Measurements from ENCODE around the gene MBD3L2.
"Not testable (repeated sequence)": the region's sequence is repeated elsewhere in the genome, so short reads cannot be mapped to it uniquely, and the experiment has no call there.

The MBD3L2 gene

GRCh38 chr19:7049021-7049420 is at the start of gene MBD3L2:
TSS of gene MBD3L2 (plus strand) at chr19:7049321. CDS start at chr19:7049374, 53 bp downstream.
- DNase-seq: not testable (repeated sequence)

- no peak for DNase-seq
These were observed 49.2 kb upstream of the MBD3L2 start for GRCh38 chr19:6999933-7000332.

DNA sequence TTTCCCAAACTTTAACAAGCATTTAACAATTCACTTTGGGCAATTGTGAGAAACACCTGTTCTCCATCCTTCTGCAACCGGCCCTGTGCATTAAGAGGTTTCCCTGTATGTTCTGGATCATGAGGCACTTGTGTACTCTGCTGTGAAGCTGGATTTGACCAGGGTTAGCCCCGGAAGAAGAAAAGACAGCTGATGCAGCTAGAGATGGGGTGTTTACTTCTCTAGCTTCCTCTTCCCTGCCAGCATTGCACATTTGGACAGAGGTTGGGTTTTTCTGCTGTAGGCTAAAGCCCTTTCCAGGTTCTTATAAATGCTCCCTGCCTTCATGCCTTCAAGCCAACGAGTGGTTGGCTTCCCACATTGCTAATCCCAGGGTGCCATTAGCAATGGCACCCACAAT is 48.8 kb upstream of the MBD3L2 start:
- DNase-seq: no peak

DNA sequence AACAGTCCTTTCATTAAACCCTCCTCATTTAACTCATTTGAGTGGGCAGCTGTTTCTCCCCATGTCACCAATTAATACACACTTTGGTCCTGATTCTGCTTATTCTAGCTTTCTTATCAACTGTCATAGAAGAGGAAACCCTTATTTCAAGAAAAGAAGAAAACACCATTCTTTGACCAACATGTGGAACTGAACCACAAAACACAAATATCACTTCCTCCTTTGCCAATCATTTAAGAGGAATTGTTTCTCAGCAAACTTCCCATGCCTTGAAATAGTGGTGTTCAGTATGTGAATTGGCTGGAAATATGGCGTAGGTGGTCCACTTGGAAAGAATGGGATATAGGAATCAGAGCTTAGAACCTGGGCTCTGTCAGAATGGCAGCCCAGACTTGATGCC is 48.3 kb upstream of the MBD3L2 start:
- DNase-seq: no peak

DNA sequence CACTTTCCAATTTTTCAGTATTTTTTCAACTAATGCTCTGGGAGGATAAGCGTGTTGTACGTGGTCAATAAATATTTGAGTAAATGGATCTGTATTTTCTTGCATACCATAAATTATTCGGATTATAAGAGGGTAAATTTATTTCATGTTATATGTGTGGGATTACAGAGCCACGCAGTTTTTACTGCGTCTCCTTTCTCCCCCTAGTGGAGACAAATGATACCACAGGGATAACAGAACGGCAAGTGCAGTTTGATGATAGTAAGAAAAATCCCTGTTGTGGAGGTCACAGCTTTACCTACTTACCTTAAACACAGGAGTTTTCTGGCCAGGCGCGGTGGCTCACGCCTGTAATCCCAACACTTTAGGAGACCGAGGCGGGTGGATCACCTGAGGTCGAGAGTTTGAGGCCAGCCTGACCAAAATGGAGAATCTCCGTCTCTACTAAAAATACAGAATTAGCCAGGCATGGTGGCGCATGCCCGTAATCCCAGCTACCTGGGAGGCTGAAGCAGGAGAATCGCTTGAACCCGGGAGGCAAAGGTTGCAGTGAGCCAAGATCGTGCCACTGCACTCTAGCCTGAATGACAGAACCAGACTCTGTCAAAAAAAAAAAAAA is 44.7 kb upstream of the MBD3L2 start:
- DNase-seq: no peak

- no peak for DNase-seq
These were observed 42.9 kb upstream of the MBD3L2 start for GRCh38 chr19:7006135-7006704.

DNA sequence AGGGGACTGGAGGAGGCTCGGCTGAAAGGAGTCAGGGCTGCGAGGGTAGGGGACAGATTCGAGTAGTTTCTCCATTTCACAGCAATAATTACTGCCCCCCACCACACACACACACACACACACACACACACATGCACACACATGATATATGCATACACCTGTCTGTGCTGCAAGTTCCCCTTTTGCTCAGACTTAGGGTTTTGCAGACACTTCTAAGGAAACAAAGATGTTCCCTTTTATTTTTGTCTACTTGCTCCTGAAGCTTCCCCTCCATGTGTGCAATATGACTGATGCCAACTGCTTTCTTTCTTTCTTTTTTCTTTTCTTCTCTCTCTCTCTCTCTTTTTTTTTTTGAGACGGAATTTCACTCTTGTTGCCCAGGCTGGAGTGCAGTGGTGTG is 41.3 kb upstream of the MBD3L2 start:
- DNase-seq: no peak

GRCh38 chr19:7010722-7011593 is 38.2 kb upstream of the MBD3L2 start:
- DNase-seq: no peak

DNA sequence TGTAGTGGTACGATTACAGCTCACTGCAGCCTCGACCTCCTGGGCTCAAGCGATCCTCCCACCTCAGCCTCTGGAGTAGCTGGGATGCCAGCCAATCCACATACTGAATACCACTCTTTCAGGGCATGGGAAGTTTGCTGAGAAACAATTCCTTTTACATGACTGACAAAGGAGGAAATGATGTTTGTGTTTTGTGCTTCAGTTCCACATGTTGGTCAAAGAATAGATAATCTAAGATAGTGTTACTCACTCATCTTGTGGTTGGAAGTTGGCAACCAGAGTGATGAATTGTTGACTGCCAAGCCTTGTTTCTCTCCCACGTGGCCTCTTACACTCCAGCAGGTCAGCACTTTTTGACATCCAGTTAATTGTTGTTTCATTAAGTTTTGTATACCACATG is 35.4 kb upstream of the MBD3L2 start:
- no peak for DNase-seq

- no peak for DNase-seq
These were observed 30.3 kb upstream of the MBD3L2 start for GRCh38 chr19:7018828-7019227.

DNA sequence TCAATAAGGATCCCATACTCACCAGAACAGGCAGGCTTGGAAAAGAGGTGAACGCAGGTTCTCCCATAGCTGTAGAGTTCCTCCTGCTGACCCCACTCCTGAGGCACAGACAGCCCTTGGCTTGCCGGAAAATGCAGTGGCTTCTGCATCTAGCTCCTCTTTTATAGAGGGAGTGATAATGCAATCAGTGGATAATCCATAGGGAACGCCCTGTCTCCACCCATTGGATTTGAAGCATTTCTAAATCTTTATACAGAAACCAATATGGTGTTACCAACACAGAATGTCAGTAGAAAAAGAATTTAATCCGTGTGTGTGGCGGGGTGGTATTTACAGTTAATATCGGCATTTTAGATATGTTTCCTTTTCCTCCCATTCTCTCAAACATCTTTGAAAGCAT is 27.8 kb upstream of the MBD3L2 start, which contains the start of gene MBD3L2B:
MBD3L2B (minus strand) TSS at position 101 of the 400 bp plus-strand sequence; CDS start at position 67, 34 bp downstream.
- not testable (repeated sequence) for DNase-seq

DNA sequence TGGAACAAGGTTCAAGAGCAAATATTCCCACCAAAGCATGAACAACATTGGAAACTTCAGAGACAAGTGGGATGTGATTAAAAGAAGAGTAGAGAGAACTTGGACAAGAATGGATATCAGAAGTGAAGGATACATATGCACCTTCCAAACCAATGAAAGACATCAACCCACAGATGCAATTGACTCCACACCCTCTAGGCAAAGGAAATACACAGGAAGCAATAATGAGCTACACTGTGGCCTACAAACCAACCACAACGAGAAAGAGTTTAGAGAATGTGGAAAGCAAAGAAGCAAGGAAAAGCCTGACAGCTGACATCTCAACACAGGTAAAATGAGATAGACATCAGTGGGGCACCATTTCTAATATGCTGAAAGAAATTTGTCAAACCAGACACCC is 20.3 kb upstream of the MBD3L2 start:
- DNase-seq: not testable (repeated sequence)

DNA sequence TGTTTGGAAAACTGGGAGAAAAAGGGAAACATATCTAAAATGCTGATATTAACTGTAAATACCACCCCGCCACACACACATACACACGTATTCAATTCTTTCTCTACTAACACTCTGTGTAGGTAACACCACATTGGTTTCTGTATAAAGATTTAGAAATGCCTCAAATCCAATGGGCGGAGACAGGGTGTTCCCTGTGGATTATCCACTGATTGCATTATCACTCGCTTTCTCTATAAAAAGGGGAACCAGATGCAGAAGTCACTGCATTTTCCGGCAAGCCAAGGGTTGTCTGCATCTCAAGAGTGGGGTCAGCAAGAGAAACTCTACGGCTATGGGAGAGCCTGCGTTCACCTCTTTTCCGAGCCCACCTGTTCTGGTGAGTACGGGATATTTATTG is 18.8 kb upstream of the MBD3L2 start, which contains the start of gene MBD3L5:
MBD3L5 (plus strand) TSS at position 301 of the 400 bp plus-strand sequence; CDS start at position 335, 34 bp downstream.
- not testable (repeated sequence) for DNase-seq

- not testable (repeated sequence) for DNase-seq
These were observed 9.0 kb upstream of the MBD3L2 start, which contains the start of gene MBD3L4 for GRCh38 chr19:7040079-7040478. TSS of gene MBD3L4 (minus strand) at chr19:7040179. CDS start at chr19:7040144, 35 bp downstream.

- DNase-seq: not testable (repeated sequence)
These were observed 7.6 kb upstream of the MBD3L2 start for GRCh38 chr19:7041563-7041962.

DNA sequence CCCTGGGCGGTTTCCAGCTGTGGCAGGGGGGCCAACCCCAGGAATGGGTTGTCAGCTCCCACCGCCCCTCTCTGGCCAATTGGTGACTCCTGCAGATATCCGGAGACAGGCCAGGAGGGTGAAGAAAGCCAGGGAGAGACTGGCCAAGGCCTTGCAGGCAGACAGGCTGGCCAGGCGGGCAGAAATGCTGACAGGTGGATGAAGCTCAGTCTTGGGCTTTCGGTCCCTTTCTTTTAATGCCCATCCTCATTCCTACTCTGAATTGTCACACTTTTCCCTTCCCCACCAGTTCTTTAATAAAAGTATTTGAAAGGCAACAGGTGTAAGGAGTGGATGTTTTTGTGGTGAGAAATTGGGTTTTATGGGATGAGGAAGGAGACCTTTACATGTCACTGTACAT is 2.3 kb downstream of the MBD3L2 start:
- DNase-seq: not testable (repeated sequence)

- DNase-seq: not testable (repeated sequence)
These were observed 3.8 kb downstream of the MBD3L2 start for GRCh38 chr19:7052896-7053295.

GRCh38 chr19:7054635-7055368 is 5.7 kb downstream of the MBD3L2 start:
- not testable (repeated sequence) for DNase-seq

- not testable (repeated sequence) for DNase-seq
These were observed 6.6 kb downstream of the MBD3L2 start for GRCh38 chr19:7055679-7056078.

- not testable (repeated sequence) for DNase-seq
These were observed 7.2 kb downstream of the MBD3L2 start for GRCh38 chr19:7056371-7056770.

GRCh38 chr19:7058576-7058975 is 9.5 kb downstream of the MBD3L2 start, which contains the start of gene MBD3L3:
TSS of gene MBD3L3 (minus strand) at chr19:7058676. CDS start at chr19:7058605, 71 bp downstream.
- not testable (repeated sequence) for DNase-seq

DNA sequence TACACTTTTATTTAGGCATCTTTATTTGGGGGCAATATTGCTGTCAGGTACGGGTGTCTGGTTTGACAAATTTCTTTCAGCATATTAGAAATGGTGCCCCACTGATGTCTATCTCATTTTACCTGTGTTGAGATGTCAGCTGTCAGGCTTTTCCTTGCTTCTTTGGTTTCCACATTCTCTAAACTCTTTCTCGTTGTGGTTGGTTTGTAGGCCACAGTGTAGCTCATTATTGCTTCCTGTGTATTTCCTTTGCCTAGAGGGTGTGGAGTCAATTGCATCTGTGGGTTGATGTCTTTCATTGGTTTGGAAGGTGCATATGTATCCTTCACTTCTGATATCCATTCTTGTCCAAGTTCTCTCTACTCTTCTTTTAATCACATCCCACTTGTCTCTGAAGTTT is 10.9 kb downstream of the MBD3L2 start:
- not testable (repeated sequence) for DNase-seq
